Astrocyte (in vitro differentiated cells and primary cell): ENCODE measurements around the gene CNN1. TPM values are rescaled to one million over a fixed set of nuclear protein-coding genes. Genes with fewer than 3 reads are reported as not detected.

ENCODE experiments used
- DNase-seq: peaks from one replicate; pipeline ENCODE4 v3.0.0-alpha.2; 2010; ENCODE audit warnings: low read depth
- FAIRE-seq: peaks from 2 replicates; lab custom pipeline; 2011; peaks lifted over from hg19 to GRCh38; lab: Jason Lieb, UNC
- H2AFZ ChIP-seq: 2 replicates; pipeline ENCODE4 v1.6.0; 2012; ENCODE audit warnings: low read depth, low read length, inconsistent platforms
- H3K27ac ChIP-seq: 2 replicates; pipeline ENCODE4 v1.5.1; 2011; ENCODE audit warnings: low read depth, low read length, inconsistent platforms
- H3K27me3 ChIP-seq: 2 replicates; pipeline ENCODE4 v1.6.0; 2011; ENCODE audit warnings: low read length, inconsistent platforms; ENCODE audit not compliant: insufficient read depth
- H3K36me3 ChIP-seq: 2 replicates; pipeline ENCODE4 v1.5.1; 2011; ENCODE audit warnings: low read length, inconsistent platforms; ENCODE audit not compliant: insufficient read depth
- H3K4me1 ChIP-seq: 2 replicates; pipeline ENCODE4 v1.5.1; 2011; ENCODE audit warnings: low read length, inconsistent platforms; ENCODE audit not compliant: insufficient read depth
- H3K4me2 ChIP-seq: 2 replicates; pipeline ENCODE4 v1.6.0; 2012; ENCODE audit warnings: low read length, inconsistent platforms
- H3K4me3 ChIP-seq: 2 replicates; pipeline ENCODE4 v1.5.1; 2011; ENCODE audit warnings: low read depth, mild to moderate bottlenecking, low read length, inconsistent platforms; ENCODE audit not compliant: insufficient read depth
- H3K79me2 ChIP-seq: 2 replicates; pipeline ENCODE4 v1.6.0; 2012; ENCODE audit warnings: mild to moderate bottlenecking, low read length, inconsistent platforms; ENCODE audit not compliant: insufficient read depth
- H3K9ac ChIP-seq: 2 replicates; pipeline ENCODE4 v1.6.0; 2012; ENCODE audit warnings: mild to moderate bottlenecking, low read length, inconsistent platforms
- H3K9me3 ChIP-seq: 2 replicates; pipeline ENCODE4 v1.5.1; 2012; ENCODE audit warnings: low read depth, mild to moderate bottlenecking, low read length, inconsistent platforms; ENCODE audit not compliant: insufficient read depth
- H4K20me1 ChIP-seq: 2 replicates; pipeline ENCODE4 v1.6.0; 2012; ENCODE audit warnings: low read length, inconsistent platforms; ENCODE audit not compliant: insufficient read depth
- H3K27ac Mint-ChIP-seq: one replicate; pipeline ENCODE4 v1.8.0; 2021; ENCODE audit warnings: mild to moderate bottlenecking, mixed read lengths; ENCODE audit not compliant: unreplicated experiment
- H3K27me3 Mint-ChIP-seq: one replicate; pipeline ENCODE4 v1.8.0; 2021; ENCODE audit warnings: low read depth, mixed read lengths; ENCODE audit not compliant: unreplicated experiment
- H3K36me3 Mint-ChIP-seq: one replicate; pipeline ENCODE4 v1.8.0; 2021; ENCODE audit warnings: low read depth, mixed read lengths; ENCODE audit not compliant: unreplicated experiment
- H3K4me1 Mint-ChIP-seq: one replicate; pipeline ENCODE4 v1.8.0; 2021; ENCODE audit warnings: low read depth, mixed read lengths; ENCODE audit not compliant: unreplicated experiment
- H3K4me3 Mint-ChIP-seq: one replicate; pipeline ENCODE4 v1.8.0; 2021; ENCODE audit warnings: mild to moderate bottlenecking, moderate library complexity, mixed read lengths; ENCODE audit not compliant: unreplicated experiment
- H3K9me3 Mint-ChIP-seq: one replicate; pipeline ENCODE4 v1.8.0; 2021; ENCODE audit warnings: mild to moderate bottlenecking, mixed read lengths; ENCODE audit not compliant: unreplicated experiment
- CTCF ChIP-seq: IDR thresholded peaks from 2 replicates; pipeline ENCODE4 v1.5.1; 2011; ENCODE audit warnings: low read depth, mild to moderate bottlenecking, inconsistent platforms, low read length, moderate library complexity; ENCODE audit not compliant: insufficient read depth
- EZH2 ChIP-seq: IDR thresholded peaks from 2 replicates; pipeline ENCODE4 v1.6.1; 2012; ENCODE audit warnings: mild to moderate bottlenecking, low read length, inconsistent platforms; ENCODE audit not compliant: insufficient read depth
- total RNA-seq: library from RNA; stranded (reverse); gene quantifications from 2 replicates; pipeline ENCODE4 v1.2.1, GENCODE V29; 2021

Gene CNN1
- total RNA-seq, 1 donor from 2014 or later: 236 TPM

- H3K36me3 ChIP-seq: no peaks in the 10 kb centered on the region
- H3K4me3 Mint-ChIP-seq: no peak overlapping the region
- peaks cover 11% of the 10 kb centered on the region for H3K36me3 Mint-ChIP-seq
- no peaks in the 10 kb centered on the region for H3K27me3 ChIP-seq
- peaks cover 3% of the 10 kb centered on the region for H3K4me1 Mint-ChIP-seq
- no peak overlapping the region for H3K9ac ChIP-seq
- no peak overlapping the region for H3K27ac ChIP-seq
- no peak overlapping the region for H2AFZ ChIP-seq
- TF ChIP-seq EZH2 (no peak), CTCF (peak; percentile 59)
- H3K4me3 ChIP-seq: no peak overlapping the region
- DNase-seq: peak; percentile 57
- H3K79me2 ChIP-seq: no peaks in the 10 kb centered on the region
- H3K27ac Mint-ChIP-seq: no peak overlapping the region
- peaks cover 13% of the 10 kb centered on the region for H4K20me1 ChIP-seq
- FAIRE-seq: no peak
- no peak overlapping the region for H3K4me2 ChIP-seq
- no peaks in the 10 kb centered on the region for H3K9me3 Mint-ChIP-seq
- H3K27me3 Mint-ChIP-seq: no peaks in the 10 kb centered on the region
- H3K4me1 ChIP-seq: no peaks in the 10 kb centered on the region
- H3K9me3 ChIP-seq: no peaks in the 10 kb centered on the region
These were observed 42.1 kb upstream of the CNN1 start for GRCh38 chr19:11496391-11497163.

GRCh38 chr19:11499220-11499726, 39.4 kb upstream of the CNN1 start:
- no peak for DNase-seq
- no peaks in the 10 kb centered on the region for H3K9me3 Mint-ChIP-seq
- H3K27me3 Mint-ChIP-seq: no peaks in the 10 kb centered on the region
- Histone ChIP-seq H3K79me2 (no peaks in the 10 kb centered on the region), H3K9me3 (no peaks in the 10 kb centered on the region), H4K20me1 (peaks cover 13% of the 10 kb centered on the region), H3K4me2 (no peak overlapping the region), H3K36me3 (no peaks in the 10 kb centered on the region), H2AFZ (no peak overlapping the region), H3K4me1 (no peaks in the 10 kb centered on the region), H3K27ac (no peak overlapping the region), H3K4me3 (no peak overlapping the region), H3K27me3 (no peaks in the 10 kb centered on the region), H3K9ac (no peak overlapping the region)
- no peak overlapping the region for H3K27ac Mint-ChIP-seq
- H3K4me1 Mint-ChIP-seq: peaks cover 3% of the 10 kb centered on the region
- FAIRE-seq: no peak
- no peak for TF ChIP-seq EZH2
- peaks cover 8% of the 10 kb centered on the region for H3K36me3 Mint-ChIP-seq
- no peak overlapping the region for H3K4me3 Mint-ChIP-seq

- no peaks in the 10 kb centered on the region for H3K27me3 ChIP-seq
- H3K27me3 Mint-ChIP-seq: no peaks in the 10 kb centered on the region
- FAIRE-seq (no peak), DNase-seq (no peak)
- no peak overlapping the region for H3K27ac ChIP-seq
- no peaks in the 10 kb centered on the region for H3K9me3 Mint-ChIP-seq
- no peak overlapping the region for H3K4me2 ChIP-seq
- H3K4me1 ChIP-seq: no peaks in the 10 kb centered on the region
- TF ChIP-seq EZH2 (no peak), CTCF (no peak)
- no peaks in the 10 kb centered on the region for H3K79me2 ChIP-seq
- no peaks in the 10 kb centered on the region for H3K36me3 ChIP-seq
- no peak overlapping the region for H3K9ac ChIP-seq
- H3K27ac Mint-ChIP-seq: peak overlapping the region; percentile 81
- no peaks in the 10 kb centered on the region for H3K9me3 ChIP-seq
- no peak overlapping the region for H3K4me3 ChIP-seq
- no peak overlapping the region for H2AFZ ChIP-seq
- H3K4me1 Mint-ChIP-seq: peaks cover 3% of the 10 kb centered on the region
- no peak overlapping the region for H3K4me3 Mint-ChIP-seq
- H3K36me3 Mint-ChIP-seq: peaks cover 8% of the 10 kb centered on the region
- peaks cover 13% of the 10 kb centered on the region for H4K20me1 ChIP-seq
These were observed 38.7 kb upstream of the CNN1 start for GRCh38 chr19:11499890-11500420.
